ENCODE data around the gene PRSS37. TPM values are rescaled to one million over a fixed set of nuclear protein-coding genes. Genes with fewer than 3 reads are reported as not detected.

PRSS37 gene
- not detected for total RNA-seq
- not detected for polyA plus RNA-seq
- long read RNA-seq, donor 1 = 0 reads
- long read RNA-seq, donor 2 = 0 reads
- long read RNA-seq, donor 3 = 0 reads

- no peaks in the 10 kb centered on the region for H3K9me3 ChIP-seq
- DNase-seq (no peak), ATAC-seq (no peak)
- H3K27me3 ChIP-seq = no peaks in the 10 kb centered on the region
- H3K27ac ChIP-seq = no peak within 1 kb of the TSS
- H3K4me1 ChIP-seq = no peaks in the 10 kb centered on the region
- intact Hi-C loops (cut with DNase I) = no loop called here
- H3K4me3 ChIP-seq = no peak within 1 kb of the TSS
- TF ChIP-seq CTCF (IDR thresholded peaks at IDR 0.05) = no peak
- no peaks in the 10 kb centered on the region for H3K36me3 ChIP-seq
These were observed at the start of gene PRSS37 for GRCh38 chr7:141841385-141841784. PRSS37 (minus strand) TSS chr7:141841485; CDS start chr7:141841049, 436 bp downstream.

GRCh38 chr7:141889321-141889720, 48.0 kb upstream of the PRSS37 start:
- ATAC-seq (peak in 1 of 8 donors; percentile 35), DNase-seq (no peak)
- 84 to 95% methylated on average over 1 of the region's 1 CpG for WGBS, 2 donors
- Histone ChIP-seq H3K36me3 (no peaks in the 10 kb centered on the region), H3K27ac (peak overlapping the region in 1 of 10 donors; percentile 53), H3K27me3 (no peaks in the 10 kb centered on the region), H3K4me1 (peaks cover 0 to 5% (median 0%) of the 10 kb centered on the region in 9 donors), H3K4me3 (no peak overlapping the region), H3K9me3 (peaks cover 0 to 11% (median 0%) of the 10 kb centered on the region in 11 donors)
- TF ChIP-seq CTCF (IDR thresholded peaks at IDR 0.05) = no peak
- intact Hi-C loops (cut with DNase I) = no loop called here

- Histone ChIP-seq H3K27ac (no peak overlapping the region), H3K36me3 (no peaks in the 10 kb centered on the region), H3K9me3 (peaks cover 0 to 14% (median 0%) of the 10 kb centered on the region in 11 donors), H3K4me1 (peaks cover 0 to 5% (median 0%) of the 10 kb centered on the region in 9 donors), H3K27me3 (no peaks in the 10 kb centered on the region), H3K4me3 (no peak overlapping the region)
- TF ChIP-seq CTCF (IDR thresholded peaks at IDR 0.05) = no peak
- intact Hi-C loops (cut with DNase I) = no loop called here
- ATAC-seq = no peak
- WGBS, 2 donors = 73 to 78% methylated on average over 5 of the region's 5 CpGs
- no peak for DNase-seq
These were observed 43.4 kb upstream of the PRSS37 start for GRCh38 chr7:141884539-141885225.

GRCh38 chr7:141880960-141881359, 39.7 kb upstream of the PRSS37 start:
- TF ChIP-seq CTCF (IDR thresholded peaks at IDR 0.05) = no peak
- Histone ChIP-seq H3K27ac (no peak overlapping the region), H3K9me3 (peaks cover 0 to 14% (median 0%) of the 10 kb centered on the region in 11 donors), H3K4me3 (no peak overlapping the region), H3K4me1 (peaks cover 0 to 5% (median 0%) of the 10 kb centered on the region in 9 donors), H3K27me3 (no peaks in the 10 kb centered on the region), H3K36me3 (no peaks in the 10 kb centered on the region)
- 59 to 65% methylated on average over 5 of the region's 5 CpGs for WGBS, 2 donors
- DNase-seq = peak in 1 of 2 donors; percentile 11
- peak in 2 of 8 donors; percentile 20 to 37 for ATAC-seq
- intact Hi-C loops (cut with DNase I) = no loop called here

Data from heart right ventricle (tissue), 16 donors.